Cardiac fibroblast (primary cell): Measurements from ENCODE around the gene TBC1D9B.
"Not testable (repeated sequence)": the region's sequence is repeated elsewhere in the genome, so short reads cannot be mapped to it uniquely, and the experiment has no call there.

ENCODE experiments used
- DNase-seq, 2 donors: peaks; one replicate each; pipeline versions ENCODE4 v3.0.0 to v3.0.0-alpha.2; 2010; ENCODE audit warnings: low read depth in 2 of 2
- H3K4me3 ChIP-seq, 2 donors: replicated peaks in 1 of 2; 1 replicate in 1 of 2; 2 replicates in 1 of 2; pipeline ENCODE4 v1.5.1; 2011; ENCODE audit warnings: low read depth in 2 of 2, low read length in 2 of 2, mild to moderate bottlenecking in 2 of 2, moderate library complexity in 1 of 2
- CTCF ChIP-seq: IDR thresholded peaks from one replicate; pipeline ENCODE4 v1.5.1; 2011; ENCODE audit warnings: low read depth, mild to moderate bottlenecking, low read length, inconsistent platforms

TBC1D9B gene

DNA sequence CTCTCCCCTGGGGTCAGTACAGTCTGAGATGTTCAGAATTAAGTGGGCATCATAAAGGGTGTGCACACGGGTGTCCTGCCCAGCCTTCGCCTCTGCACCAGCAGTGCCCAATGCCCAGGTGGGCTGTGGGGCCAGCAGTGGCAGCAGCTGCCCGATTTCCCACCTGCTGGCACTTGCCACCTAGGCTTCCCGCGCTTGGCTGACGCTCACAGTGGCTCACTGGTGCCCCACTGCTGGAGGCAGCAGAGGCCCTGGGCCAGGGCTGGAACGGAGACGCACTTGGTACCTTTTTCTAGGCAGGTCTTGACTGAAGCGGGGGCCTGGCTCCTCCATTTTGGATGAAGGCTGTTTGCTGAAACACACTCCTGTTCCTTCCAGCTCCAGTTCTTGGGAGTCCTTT lies 66.1 kb downstream of the TBC1D9B start:
- TF ChIP-seq CTCF = no peak

DNA sequence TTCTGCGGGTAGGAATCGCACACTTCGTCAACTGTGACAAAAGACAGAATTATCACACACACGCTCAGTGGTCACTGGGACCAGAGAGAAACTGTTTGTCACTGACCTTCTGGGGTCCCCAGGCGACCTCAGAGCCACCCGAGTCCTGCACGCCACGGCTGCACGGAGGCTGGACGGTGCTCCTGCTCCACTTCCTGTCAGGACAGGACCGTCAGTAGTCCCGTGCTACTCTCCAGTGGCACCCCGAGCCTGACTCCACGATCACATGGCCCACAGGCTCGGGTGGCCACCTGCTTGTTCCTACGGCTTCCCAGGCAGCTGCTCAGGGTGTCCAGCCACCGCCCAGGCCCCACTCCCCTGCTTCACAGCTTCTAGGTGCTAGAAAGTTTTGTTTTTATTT lies 66.9 kb downstream of the TBC1D9B start:
- H3K4me3 ChIP-seq = no peak overlapping the region
- TF ChIP-seq CTCF = no peak
- peak in 1 of 2 donors; percentile 16 for DNase-seq

More for the DNA sequence above, 66.1 kb downstream of the TBC1D9B start:
- peak in 1 of 2 donors; percentile 14 for DNase-seq
- H3K4me3 ChIP-seq = no peak overlapping the region

DNA sequence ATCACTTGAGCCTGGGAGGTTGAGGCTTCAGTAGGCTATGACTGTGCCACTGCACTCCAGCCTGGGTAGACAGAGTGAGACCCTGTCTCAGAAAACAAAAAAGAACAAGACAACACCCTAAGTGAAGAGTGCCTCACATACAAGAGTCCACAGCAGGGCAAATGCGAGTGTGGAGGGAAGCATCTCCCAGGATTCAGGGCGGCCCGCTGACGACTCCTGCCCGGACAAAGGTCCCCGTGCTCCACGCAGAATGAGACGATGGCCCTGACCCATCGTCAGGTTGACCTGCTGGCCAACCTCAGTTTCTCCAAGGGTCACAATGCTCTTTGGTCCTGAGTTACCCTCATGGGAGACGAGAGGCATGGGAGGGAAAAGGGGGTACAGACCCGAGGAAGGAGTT lies 67.4 kb downstream of the TBC1D9B start:
- DNase-seq = peak in 1 of 2 donors; percentile 23
- no peak overlapping the region for H3K4me3 ChIP-seq
- TF ChIP-seq CTCF = no peak

GRCh38 chr5:179839328-179840256 lies 68.1 kb downstream of the TBC1D9B start:
- TF ChIP-seq CTCF = no peak
- no peak overlapping the region for H3K4me3 ChIP-seq
- peak; percentile 46 to 68 for DNase-seq

GRCh38 chr5:179837076-179838011 lies 70.4 kb downstream of the TBC1D9B start:
- no peak overlapping the region for H3K4me3 ChIP-seq
- peak in 1 of 2 donors; percentile 35 for DNase-seq
- TF ChIP-seq CTCF = no peak

GRCh38 chr5:179836225-179837019 lies 71.3 kb downstream of the TBC1D9B start:
- H3K4me3 ChIP-seq = no peak overlapping the region
- TF ChIP-seq CTCF = no peak
- peak; percentile 36 to 43 for DNase-seq

DNA sequence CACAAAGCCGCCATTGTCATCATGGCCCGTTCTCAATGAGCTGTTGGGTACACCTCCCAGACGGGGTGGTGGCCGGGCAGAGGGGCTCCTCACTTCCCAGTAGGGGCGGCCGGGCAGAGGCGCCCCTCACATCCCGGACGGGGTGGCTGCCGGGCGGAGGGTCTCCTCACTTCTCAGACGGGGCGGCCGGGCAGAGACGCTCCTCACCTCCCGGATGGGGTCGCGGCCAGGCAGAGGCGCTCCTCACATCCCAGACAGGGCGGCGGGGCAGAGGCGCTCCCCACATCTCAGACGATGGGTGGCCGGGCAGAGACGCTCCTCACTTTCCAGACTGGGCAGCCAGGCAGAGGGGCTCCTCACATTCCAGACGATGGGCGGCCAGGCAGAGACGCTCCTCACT lies 72.8 kb downstream of the TBC1D9B start:
- not testable (repeated sequence) for DNase-seq, H3K4me3 ChIP-seq
